EH (cell line): Measurements from ENCODE around the gene TNXB.
"Not testable (repeated sequence)": the region's sequence is repeated elsewhere in the genome, so short reads cannot be mapped to it uniquely, and the experiment has no call there.

Experiments used
- DNase-seq: peaks from one replicate; pipeline ENCODE4 v3.0.0-alpha.2; 2015; ENCODE audit warnings: low read depth

Gene TNXB

GRCh38 chr6:32060966-32061655 is 48.0 kb downstream of the TNXB start:
- DNase-seq: peak; percentile 47

- no peak for DNase-seq
Observed at GRCh38 chr6:32058511-32058963, 50.6 kb downstream of the TNXB start.

- DNase-seq: no peak
Observed at GRCh38 chr6:32057966-32058365, 51.2 kb downstream of the TNXB start.

- DNase-seq: no peak
Observed at GRCh38 chr6:32056254-32056653, 52.9 kb downstream of the TNXB start.

GRCh38 chr6:32055756-32056155 is 53.4 kb downstream of the TNXB start:
- DNase-seq: not testable (repeated sequence)

- DNase-seq: not testable (repeated sequence)
Observed at GRCh38 chr6:32053314-32053713, 55.8 kb downstream of the TNXB start.

- not testable (repeated sequence) for DNase-seq
Observed at GRCh38 chr6:32052626-32053025, 56.5 kb downstream of the TNXB start.

- no peak for DNase-seq
Observed at GRCh38 chr6:32050562-32050961, 58.6 kb downstream of the TNXB start.

GRCh38 chr6:32049736-32050135 is 59.4 kb downstream of the TNXB start:
- not testable (repeated sequence) for DNase-seq

GRCh38 chr6:32049149-32049548 is 60.0 kb downstream of the TNXB start:
- DNase-seq: not testable (repeated sequence)

GRCh38 chr6:32047855-32048766 is 61.0 kb downstream of the TNXB start:
- DNase-seq: peak; percentile 64

GRCh38 chr6:32047539-32047854 is 61.6 kb downstream of the TNXB start:
- DNase-seq: no peak

- peak; percentile 50 for DNase-seq
Observed at GRCh38 chr6:32047084-32047478, 62.1 kb downstream of the TNXB start.

- DNase-seq: peak; percentile 43
Observed at GRCh38 chr6:32046450-32047083, 62.6 kb downstream of the TNXB start.

GRCh38 chr6:32045811-32046449 is 63.2 kb downstream of the TNXB start:
- no peak for DNase-seq

- DNase-seq: not testable (repeated sequence)
Observed at GRCh38 chr6:32044916-32045315, 64.2 kb downstream of the TNXB start.

GRCh38 chr6:32043589-32044380 is 65.4 kb downstream of the TNXB start:
- DNase-seq: not testable (repeated sequence)

- not testable (repeated sequence) for DNase-seq
Observed at GRCh38 chr6:32042276-32042675, 66.9 kb downstream of the TNXB start.

GRCh38 chr6:32041385-32041784 is 67.8 kb downstream of the TNXB start:
- DNase-seq: not testable (repeated sequence)

- DNase-seq: not testable (repeated sequence)
Observed at GRCh38 chr6:32041050-32041321, 68.2 kb downstream of the TNXB start.

GRCh38 chr6:32040299-32041049 is 68.7 kb downstream of the TNXB start:
- DNase-seq: not testable (repeated sequence)
